Retinal pigment epithelial cell (primary cell): Measurements from ENCODE around the gene PPP1CB.
"Not testable (repeated sequence)": the region's sequence is repeated elsewhere in the genome, so short reads cannot be mapped to it uniquely, and the experiment has no call there.

ENCODE experiments used
- DNase-seq: peaks from one replicate; pipeline ENCODE4 v3.0.0-alpha.2; 2010; ENCODE audit warnings: low read depth
- H3K4me3 ChIP-seq: 2 replicates; pipeline ENCODE4 v1.5.1; 2011; ENCODE audit warnings: mild to moderate bottlenecking, low read length, control low read depth, moderate library complexity
- CTCF ChIP-seq: conservative IDR thresholded peaks from 2 replicates; pipeline ENCODE4 v1.5.1; 2011; ENCODE audit warnings: low read depth, low read length, control low read depth, inconsistent platforms

PPP1CB gene

GRCh38 chr2:28776471-28776870, 24.8 kb downstream of the PPP1CB start:
- DNase-seq = no peak
- TF ChIP-seq CTCF = no peak
- H3K4me3 ChIP-seq = no peak overlapping the region

- no peak for TF ChIP-seq CTCF
- no peak for DNase-seq
- no peak overlapping the region for H3K4me3 ChIP-seq
Measured at GRCh38 chr2:28778392-28778791, 26.8 kb downstream of the PPP1CB start.

GRCh38 chr2:28779001-28779400, 27.4 kb downstream of the PPP1CB start:
- H3K4me3 ChIP-seq = no peak overlapping the region
- TF ChIP-seq CTCF = no peak
- DNase-seq = no peak

GRCh38 chr2:28780496-28780895, 28.9 kb downstream of the PPP1CB start:
- H3K4me3 ChIP-seq = no peak overlapping the region
- DNase-seq = no peak
- no peak for TF ChIP-seq CTCF

- no peak for DNase-seq
- no peak for TF ChIP-seq CTCF
- H3K4me3 ChIP-seq = no peak overlapping the region
Measured at GRCh38 chr2:28782423-28782822, 30.8 kb downstream of the PPP1CB start.

- not testable (repeated sequence) for H3K4me3 ChIP-seq, DNase-seq
Measured at GRCh38 chr2:28784570-28784969, 32.9 kb downstream of the PPP1CB start.

- TF ChIP-seq CTCF = no peak
Measured at GRCh38 chr2:28796620-28797019, 45.0 kb downstream of the PPP1CB start.

GRCh38 chr2:28801726-28802125, 50.1 kb downstream of the PPP1CB start:
- DNase-seq = no peak
- H3K4me3 ChIP-seq = no peak overlapping the region
- no peak for TF ChIP-seq CTCF

More at GRCh38 chr2:28796620-28797019, 45.0 kb downstream of the PPP1CB start:
- H3K4me3 ChIP-seq = no peak overlapping the region
- no peak for DNase-seq
